Activated CD4-positive, alpha-beta T cell treated with anti-CD3 and anti-CD28 coated beads, Interleukin-2, amount 10 ng/mL, durations not matched to agents 24 days and 14 days (primary cell): ENCODE results near the gene MOBP. TPM values are rescaled to one million over a fixed set of nuclear protein-coding genes. Genes with fewer than 3 reads are reported as not detected.

Source experiments
- DNase-seq: peaks from one replicate; pipeline ENCODE4 v3.0.0; 2022
- H3K27ac Mint-ChIP-seq: one replicate; pipeline ENCODE4 v1.8.0; 2022; ENCODE audit warnings: mild to moderate bottlenecking, mixed read lengths
- H3K27me3 Mint-ChIP-seq: one replicate; pipeline ENCODE4 v1.8.0; 2022; ENCODE audit warnings: mixed read lengths
- H3K36me3 Mint-ChIP-seq: one replicate; pipeline ENCODE4 v1.8.0; 2022; ENCODE audit warnings: low read depth, mild to moderate bottlenecking, mixed read lengths
- H3K4me1 Mint-ChIP-seq: one replicate; pipeline ENCODE4 v1.8.0; 2021; ENCODE audit warnings: mixed read lengths
- H3K4me3 Mint-ChIP-seq: one replicate; pipeline ENCODE4 v1.8.0; 2022; ENCODE audit warnings: mild to moderate bottlenecking, moderate library complexity, mixed read lengths
- H3K9me3 Mint-ChIP-seq: one replicate; pipeline ENCODE4 v1.8.0; 2021; ENCODE audit warnings: mixed read lengths
- intact Hi-C: fragments of 100-400 bp; cut with micrococcal nuclease; formaldehyde crosslinking; loops from one replicate; pipeline ENCODE4 v1.15.1; 2023
- total RNA-seq: library from RNA; stranded (reverse); gene quantifications from 2 replicates; pipeline ENCODE4 v1.2.3, GENCODE V29; 2022

MOBP gene
- total RNA-seq, 1 donor from 2014 or later, result not detected

- Mint-ChIP-seq H3K36me3 (no peaks in the 10 kb centered on the region), H3K9me3 (peaks cover 3% of the 10 kb centered on the region), H3K4me1 (no peaks in the 10 kb centered on the region), H3K27ac (no peak overlapping the region), H3K27me3 (peaks cover 8% of the 10 kb centered on the region), H3K4me3 (no peak overlapping the region)
- no peak for DNase-seq
- intact Hi-C loops, result no loop called here
These were observed 83.0 kb downstream of the MOBP start for GRCh38 chr3:39550354-39551051.

Other genes starting within 250 kb of the MOBP start
- 0.19 and 0.21 TPM in 2 replicates for gene CX3CR1, start 187.6 kb upstream of the MOBP start, total RNA-seq
- 5.7 and 7.5 TPM in 2 replicates for gene CCR8, start 138.0 kb upstream of the MOBP start, total RNA-seq
- 37.8 and 38.2 TPM in 2 replicates for gene SLC25A38, start 84.3 kb upstream of the MOBP start, total RNA-seq
- 1,932 and 1,935 TPM in 2 replicates for gene RPSA, start 61.0 kb upstream of the MOBP start, total RNA-seq